Left cardiac atrium (tissue), 4 donors: ENCODE data around the gene IL4. TPM values are rescaled to one million over a fixed set of nuclear protein-coding genes. Genes with fewer than 3 reads are reported as not detected.
"Not testable (repeated sequence)": the region's sequence is repeated elsewhere in the genome, so short reads cannot be mapped to it uniquely, and the experiment has no call there.

Experiments used
- ATAC-seq, 2 donors: fragments of 200-7000 bp; cut with Tn5 transposase; one replicate each; pipeline ENCODE4 v1.9.1; 2020; ENCODE audit warnings: mild to moderate bottlenecking in 2 of 2, moderate library complexity in 2 of 2
- DNase-seq: peaks from one replicate; pipeline ENCODE4 v3.0.0-alpha.2; 2020
- intact Hi-C, 2 donors: fragments of 100-400 bp; cut with DNase I; formaldehyde crosslinking; loops; one replicate each; pipeline versions ENCODE4 v1.14.1 to v1.15.1; 2022 to 2023
- total RNA-seq, 2 donors: library from RNA; stranded (reverse); fragmentation: NEBNext Ultra II Directional; extraction: Animal tissue kit (Norgen Biotek cat#: 25700); gene quantifications; one replicate each; pipeline ENCODE4 v1.2.1, GENCODE V29; 2021
- donor health status: DM: no; HTN: yes; CAD: no.
- donor health status: DM: no; HTN: yes; CAD: no; lungs with severe emphysema.
- donor health status: DM: yes; HTN: yes; CAD: no.
- donor health status: Dilated cardiomyopathy.

The IL4 gene
- total RNA-seq, 2 donors from 2014 or later, result not detected

GRCh38 chr5:132686193-132686592, 12.4 kb downstream of the IL4 start:
- ATAC-seq (no peak), DNase-seq (no peak)
- intact Hi-C loops, result no loop called here

- intact Hi-C loops, result no loop called here
- no peak for ATAC-seq
Observed at GRCh38 chr5:132687995-132688394, 14.2 kb downstream of the IL4 start.

GRCh38 chr5:132688536-132689339, 14.9 kb downstream of the IL4 start:
- intact Hi-C loops, result no loop called here
- DNase-seq (no peak), ATAC-seq (no peak)

More at GRCh38 chr5:132687995-132688394, 14.2 kb downstream of the IL4 start:
- no peak for DNase-seq

GRCh38 chr5:132689513-132689912, 15.7 kb downstream of the IL4 start:
- intact Hi-C loops, result no loop called here
- DNase-seq (no peak), ATAC-seq (no peak)

GRCh38 chr5:132690156-132690555, 16.4 kb downstream of the IL4 start:
- DNase-seq (no peak), ATAC-seq (no peak)
- intact Hi-C loops, result no loop called here

GRCh38 chr5:132691755-132692631, 18.2 kb downstream of the IL4 start:
- intact Hi-C loops, DNase-seq, ATAC-seq: not testable (repeated sequence)

- ATAC-seq, result no peak
- no peak for DNase-seq
- intact Hi-C loops, result no loop called here
Observed at GRCh38 chr5:132692632-132692967, 18.8 kb downstream of the IL4 start.

- intact Hi-C loops, result no loop called here
- ATAC-seq (no peak), DNase-seq (no peak)
Observed at GRCh38 chr5:132695956-132696355, 22.2 kb downstream of the IL4 start.

- intact Hi-C loops, result no loop called here
- ATAC-seq, result no peak
- no peak for DNase-seq
Observed at GRCh38 chr5:132704875-132705274, 31.1 kb downstream of the IL4 start.

GRCh38 chr5:132708645-132709044, 34.9 kb downstream of the IL4 start:
- intact Hi-C loops, result no loop called here
- ATAC-seq, result no peak
- no peak for DNase-seq

GRCh38 chr5:132714456-132715307, 40.9 kb downstream of the IL4 start:
- DNase-seq (no peak), ATAC-seq (no peak)
- intact Hi-C loops, result no loop called here

- no peak for DNase-seq
- intact Hi-C loops, result no loop called here
- no peak for ATAC-seq
Observed at GRCh38 chr5:132718544-132719312, 44.9 kb downstream of the IL4 start.

- no peak for ATAC-seq
- intact Hi-C loops, result no loop called here
Observed at GRCh38 chr5:132725745-132726144, 52.0 kb downstream of the IL4 start.

GRCh38 chr5:132729896-132730295, 56.1 kb downstream of the IL4 start:
- no peak for DNase-seq
- no peak for ATAC-seq
- intact Hi-C loops, result no loop called here

More at GRCh38 chr5:132725745-132726144, 52.0 kb downstream of the IL4 start:
- DNase-seq, result no peak

Other genes with a start within 250 kb of the IL4 start
- 10 to 100 TPM; 11.8 to 21.4 TPM for gene IRF1, start 183.2 kb upstream of the IL4 start, total RNA-seq
- not detected for gene IL5, start 130.5 kb upstream of the IL4 start, total RNA-seq
- 10 to 100 TPM; 26.7 to 30.2 TPM for gene RAD50, start 117.0 kb upstream of the IL4 start, total RNA-seq
- gene IL13, start 15.8 kb upstream of the IL4 start, total RNA-seq, result not detected
- gene KIF3A, start 63.6 kb downstream of the IL4 start, total RNA-seq, result 1 to 10 TPM; 6.4 to 8.0 TPM
- gene CCNI2, start 73.4 kb downstream of the IL4 start, total RNA-seq, result not detected
- 10 to 100 TPM; 29.4 to 31.3 TPM for gene SEPTIN8, start 103.2 kb downstream of the IL4 start, total RNA-seq
- gene SOWAHA, start 139.3 kb downstream of the IL4 start, total RNA-seq, result under 1 TPM in 1 of 2 donors, not detected in 1; 0.06 TPM
- 1 to 10 TPM; 6.1 to 7.2 TPM for gene SHROOM1, start 156.7 kb downstream of the IL4 start, total RNA-seq
- gene GDF9, start 192.5 kb downstream of the IL4 start, total RNA-seq, result under 1 TPM in 1 of 2 donors, not detected in 1; 0.65 TPM
- 1,000 to 10,000 TPM; 1,029 to 1,106 TPM for gene UQCRQ, start 192.7 kb downstream of the IL4 start, total RNA-seq
- gene LEAP2, start 199.7 kb downstream of the IL4 start, total RNA-seq, result 1 to 10 TPM; 1.1 to 1.3 TPM